Activated B cell treated with CpG ODN at 0.5 μM for 24 hours (primary cell): ENCODE measurements around the gene TBC1D22A. TPM values are rescaled to one million over a fixed set of nuclear protein-coding genes. Genes with fewer than 3 reads are reported as not detected.
"Not testable (repeated sequence)": the region's sequence is repeated elsewhere in the genome, so short reads cannot be mapped to it uniquely, and the experiment has no call there.

ENCODE experiments used
- ATAC-seq: fragments of 200-7000 bp; cut with Tn5 transposase; one replicate; pipeline ENCODE4 v1.10.0; 2021; ENCODE audit warnings: low read depth, mild to moderate bottlenecking, moderate library complexity
- CTCF ChIA-PET: fragments of 350-600 bp; sonication (Branson Sonifier 250); formaldehyde crosslinking; loops from one replicate; lab custom pipeline; 2021; ENCODE audit warnings: antibody characterized with exemption; lab: Charles Lee
- POLR2A ChIA-PET: fragments of 350-600 bp; sonication (Branson Sonifier 250); formaldehyde crosslinking; loops from one replicate; lab custom pipeline; 2021; ENCODE audit warnings: antibody characterized with exemption; lab: Charles Lee
- DNase-seq: peaks from one replicate; pipeline ENCODE4 v3.0.0; 2022
- H3K27ac Mint-ChIP-seq: one replicate; pipeline ENCODE4 v1.8.0; 2020; ENCODE audit warnings: mixed read lengths
- H3K27me3 Mint-ChIP-seq: one replicate; pipeline ENCODE4 v1.8.0; 2021; ENCODE audit warnings: mixed read lengths
- H3K36me3 Mint-ChIP-seq: one replicate; pipeline ENCODE4 v1.8.0; 2021; ENCODE audit warnings: low read depth, mixed read lengths
- H3K4me1 Mint-ChIP-seq: one replicate; pipeline ENCODE4 v1.8.0; 2021; ENCODE audit warnings: mixed read lengths
- H3K4me3 Mint-ChIP-seq: one replicate; pipeline ENCODE4 v1.8.0; 2020; ENCODE audit warnings: mild to moderate bottlenecking, mixed read lengths
- H3K9me3 Mint-ChIP-seq: one replicate; pipeline ENCODE4 v1.8.0; 2020; ENCODE audit warnings: mixed read lengths
- CTCF ChIP-seq: fragments of 200-600 bp; IDR thresholded peaks from one replicate; pipeline ENCODE4 v1.8.0; 2022; ENCODE audit warnings: antibody characterized with exemption, mild to moderate bottlenecking
- intact Hi-C: fragments of 100-400 bp; cut with micrococcal nuclease; formaldehyde crosslinking; loops from one replicate; pipeline ENCODE4 v1.15.1; 2024
- total RNA-seq: library from RNA; stranded (reverse); gene quantifications from 2 replicates; pipeline ENCODE4 v1.2.3, GENCODE V29; 2022

TBC1D22A gene
- total RNA-seq, 1 donor from 2014 or later: 85.9 TPM

GRCh38 chr22:46728470-46728869 is 34.0 kb upstream of the TBC1D22A start:
- TF ChIP-seq CTCF: no peak
- Mint-ChIP-seq H3K4me3 (no peak overlapping the region), H3K9me3 (no peaks in the 10 kb centered on the region), H3K27me3 (no peaks in the 10 kb centered on the region), H3K36me3 (peaks cover 40% of the 10 kb centered on the region), H3K4me1 (peaks cover 38% of the 10 kb centered on the region), H3K27ac (no peak overlapping the region)
- ChIA-PET CTCF (no interaction called here), POLR2A (no interaction called here)
- intact Hi-C loops: no loop called here
- DNase-seq: no peak
- no peak for ATAC-seq

GRCh38 chr22:46730568-46731245 is 31.7 kb upstream of the TBC1D22A start:
- no peak overlapping the region for H3K27ac Mint-ChIP-seq
- peaks cover 56% of the 10 kb centered on the region for H3K4me1 Mint-ChIP-seq
- intact Hi-C loops: loop anchor here (10.0 kb wide), 1 partner anchor 366 kb away; no protein-coding TSS in a partner anchor
- ATAC-seq (no peak), DNase-seq (no peak)
- TF ChIP-seq CTCF: no peak
- H3K4me3 Mint-ChIP-seq: no peak overlapping the region
- peaks cover 25% of the 10 kb centered on the region for H3K36me3 Mint-ChIP-seq
- ChIA-PET POLR2A (no interaction called here), CTCF (interaction anchor here (0.6 kb wide), 1 partner anchor 204 kb away, joined by 3 read pairs; no protein-coding TSS in a partner anchor)
- no peaks in the 10 kb centered on the region for H3K27me3 Mint-ChIP-seq
- no peaks in the 10 kb centered on the region for H3K9me3 Mint-ChIP-seq

GRCh38 chr22:46731246-46732040 is 31.0 kb upstream of the TBC1D22A start:
- ChIA-PET CTCF (no interaction called here), POLR2A (no interaction called here)
- H3K27me3 Mint-ChIP-seq: no peaks in the 10 kb centered on the region
- H3K4me1 Mint-ChIP-seq: peaks cover 57% of the 10 kb centered on the region
- intact Hi-C loops: loop anchor here (10.0 kb wide), 1 partner anchor 367 kb away; no protein-coding TSS in a partner anchor
- no peak for TF ChIP-seq CTCF
- no peaks in the 10 kb centered on the region for H3K9me3 Mint-ChIP-seq
- no peak overlapping the region for H3K27ac Mint-ChIP-seq
- ATAC-seq: no peak
- DNase-seq: no peak
- no peak overlapping the region for H3K4me3 Mint-ChIP-seq
- peaks cover 22% of the 10 kb centered on the region for H3K36me3 Mint-ChIP-seq

DNA sequence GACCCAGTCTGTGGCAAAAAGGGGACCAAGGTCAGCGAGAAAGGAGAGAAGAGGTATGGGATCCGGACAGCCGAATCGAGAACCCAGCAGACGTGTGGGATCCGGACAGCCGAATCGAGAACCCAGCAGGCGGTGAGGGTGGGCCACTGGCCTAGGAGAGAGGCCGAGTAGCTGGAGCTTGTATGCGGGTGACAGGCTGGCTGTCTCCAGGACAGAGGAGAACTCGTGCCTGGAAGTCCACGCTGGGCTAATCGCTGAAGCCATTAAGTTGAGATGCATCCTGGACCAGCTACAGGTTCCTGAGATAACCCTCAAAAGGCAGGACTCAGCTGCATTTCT is 30.4 kb upstream of the TBC1D22A start:
- peaks cover 22% of the 10 kb centered on the region for H3K36me3 Mint-ChIP-seq
- DNase-seq: no peak
- no peaks in the 10 kb centered on the region for H3K27me3 Mint-ChIP-seq
- intact Hi-C loops: loop anchor here (10.0 kb wide), 1 partner anchor 367 kb away; no protein-coding TSS in a partner anchor
- no peak overlapping the region for H3K27ac Mint-ChIP-seq
- no peak for ATAC-seq
- ChIA-PET CTCF (no interaction called here), POLR2A (no interaction called here)
- no peak overlapping the region for H3K4me3 Mint-ChIP-seq
- H3K4me1 Mint-ChIP-seq: peaks cover 57% of the 10 kb centered on the region
- H3K9me3 Mint-ChIP-seq: no peaks in the 10 kb centered on the region
- no peak for TF ChIP-seq CTCF

- intact Hi-C loops: loop anchor here (10.0 kb wide), 1 partner anchor 368 kb away; no protein-coding TSS in a partner anchor
- peaks cover 56% of the 10 kb centered on the region for H3K4me1 Mint-ChIP-seq
- no peak overlapping the region for H3K27ac Mint-ChIP-seq
- CTCF ChIA-PET: no interaction called here
- POLR2A ChIA-PET: no interaction called here
- ATAC-seq (no peak), DNase-seq (no peak)
- H3K9me3 Mint-ChIP-seq: no peaks in the 10 kb centered on the region
- no peaks in the 10 kb centered on the region for H3K27me3 Mint-ChIP-seq
- peaks cover 22% of the 10 kb centered on the region for H3K36me3 Mint-ChIP-seq
- no peak for TF ChIP-seq CTCF
- no peak overlapping the region for H3K4me3 Mint-ChIP-seq
These were observed 29.9 kb upstream of the TBC1D22A start for GRCh38 chr22:46732513-46732912.

- H3K4me3 Mint-ChIP-seq: peak overlapping the region; percentile 76
- intact Hi-C loops: loop anchor here (1.0 to 10.0 kb wide), 3 partner anchors 49 to 369 kb away; no protein-coding TSS in a partner anchor
These were observed 28.2 kb upstream of the TBC1D22A start for GRCh38 chr22:46734213-46734722.

More at GRCh38 chr22:46734213-46734722, 28.2 kb upstream of the TBC1D22A start:
- H3K4me1 Mint-ChIP-seq: peaks cover 54% of the 10 kb centered on the region
- peak overlapping the region; percentile 74 for H3K27ac Mint-ChIP-seq
- ATAC-seq, H3K9me3 Mint-ChIP-seq, H3K27me3 Mint-ChIP-seq, DNase-seq, POLR2A ChIA-PET: not testable (repeated sequence)
- CTCF ChIA-PET: interaction anchor here (1.0 to 2.9 kb wide), 2 partner anchors 51 to 170 kb away, joined by 4 to 14 read pairs; no protein-coding TSS in a partner anchor
- peaks cover 13% of the 10 kb centered on the region for H3K36me3 Mint-ChIP-seq
